VCaP (cell line): Measurements from ENCODE around the gene C10orf90.
"Not testable (repeated sequence)": the region's sequence is repeated elsewhere in the genome, so short reads cannot be mapped to it uniquely, and the experiment has no call there.

Source experiments
- H3K27ac ChIP-seq: fragments of 450-650 bp; 2 replicates; pipeline ENCODE4 v1.5.1; 2017
- TF ChIP-seq, protein P1 (sequence below): fragments of 450-650 bp; conservative IDR thresholded peaks from 2 replicates; pipeline ENCODE4 v1.5.1; 2017; ENCODE audit warnings: mild to moderate bottlenecking, moderate library complexity

The C10orf90 gene

DNA sequence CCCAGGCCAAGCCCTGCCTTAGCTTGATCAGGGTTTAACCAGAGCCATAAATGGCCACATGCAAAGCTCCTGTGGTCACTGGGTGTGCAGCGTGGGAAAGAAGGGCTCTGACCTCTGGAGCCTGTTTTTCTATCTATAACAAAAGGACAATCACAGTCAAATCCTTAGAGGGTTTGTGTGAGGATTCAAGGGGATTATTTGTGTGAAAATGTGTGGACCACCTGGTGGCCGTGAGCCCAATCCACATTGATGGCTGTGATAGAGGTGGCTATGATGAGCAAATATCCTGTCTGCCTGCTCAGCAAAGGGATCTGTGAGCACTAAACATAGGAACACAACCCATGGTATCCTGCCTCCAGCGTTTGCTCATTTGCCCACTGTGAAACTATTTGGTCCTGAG, 107.1 kb downstream of the C10orf90 start:
- H3K27ac ChIP-seq: no peak overlapping the region
- TF ChIP-seq, protein P1, sequence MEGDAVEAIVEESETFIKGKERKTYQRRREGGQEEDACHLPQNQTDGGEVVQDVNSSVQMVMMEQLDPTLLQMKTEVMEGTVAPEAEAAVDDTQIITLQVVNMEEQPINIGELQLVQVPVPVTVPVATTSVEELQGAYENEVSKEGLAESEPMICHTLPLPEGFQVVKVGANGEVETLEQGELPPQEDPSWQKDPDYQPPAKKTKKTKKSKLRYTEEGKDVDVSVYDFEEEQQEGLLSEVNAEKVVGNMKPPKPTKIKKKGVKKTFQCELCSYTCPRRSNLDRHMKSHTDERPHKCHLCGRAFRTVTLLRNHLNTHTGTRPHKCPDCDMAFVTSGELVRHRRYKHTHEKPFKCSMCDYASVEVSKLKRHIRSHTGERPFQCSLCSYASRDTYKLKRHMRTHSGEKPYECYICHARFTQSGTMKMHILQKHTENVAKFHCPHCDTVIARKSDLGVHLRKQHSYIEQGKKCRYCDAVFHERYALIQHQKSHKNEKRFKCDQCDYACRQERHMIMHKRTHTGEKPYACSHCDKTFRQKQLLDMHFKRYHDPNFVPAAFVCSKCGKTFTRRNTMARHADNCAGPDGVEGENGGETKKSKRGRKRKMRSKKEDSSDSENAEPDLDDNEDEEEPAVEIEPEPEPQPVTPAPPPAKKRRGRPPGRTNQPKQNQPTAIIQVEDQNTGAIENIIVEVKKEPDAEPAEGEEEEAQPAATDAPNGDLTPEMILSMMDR: no peak

DNA sequence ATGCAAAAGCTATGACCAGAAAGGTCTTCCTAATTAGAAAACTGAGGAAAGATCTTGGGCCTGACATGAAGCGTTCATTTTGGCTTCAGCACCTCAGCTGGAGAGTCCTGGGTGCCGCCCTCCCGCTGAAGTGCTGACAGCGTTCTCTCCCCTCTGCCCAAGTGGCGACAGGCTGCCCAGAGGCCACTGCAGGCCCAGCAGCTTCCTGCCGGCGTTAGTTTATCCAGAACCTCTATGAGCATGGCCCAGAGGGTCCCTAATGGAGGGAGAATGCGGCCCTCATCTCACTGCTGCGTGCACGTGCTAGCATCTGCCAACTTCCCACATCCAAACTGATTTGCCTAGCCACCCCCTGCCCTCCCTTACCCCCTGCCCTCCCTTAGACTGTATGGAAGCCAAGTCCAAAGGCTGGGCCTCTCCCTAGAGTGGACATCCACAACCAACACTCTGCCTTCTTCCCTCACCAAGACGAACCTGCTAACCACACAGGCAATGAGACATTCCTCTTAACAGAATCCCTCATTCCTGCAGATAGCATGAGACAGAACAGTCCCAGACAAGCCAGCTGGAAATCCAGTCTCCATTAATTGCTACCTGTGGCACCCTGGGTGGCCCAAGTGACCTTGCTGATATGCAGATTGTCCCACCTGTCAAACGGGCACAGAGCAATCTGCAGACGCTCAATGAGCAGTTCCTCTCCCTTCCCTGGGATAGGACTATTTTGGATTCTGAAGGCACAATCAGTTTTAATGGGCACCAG, 108.4 kb downstream of the C10orf90 start:
- H3K27ac ChIP-seq: peak overlapping the region; percentile 88; the same call in 1 of the 2 replicates
- TF ChIP-seq, protein P1: no peak

DNA sequence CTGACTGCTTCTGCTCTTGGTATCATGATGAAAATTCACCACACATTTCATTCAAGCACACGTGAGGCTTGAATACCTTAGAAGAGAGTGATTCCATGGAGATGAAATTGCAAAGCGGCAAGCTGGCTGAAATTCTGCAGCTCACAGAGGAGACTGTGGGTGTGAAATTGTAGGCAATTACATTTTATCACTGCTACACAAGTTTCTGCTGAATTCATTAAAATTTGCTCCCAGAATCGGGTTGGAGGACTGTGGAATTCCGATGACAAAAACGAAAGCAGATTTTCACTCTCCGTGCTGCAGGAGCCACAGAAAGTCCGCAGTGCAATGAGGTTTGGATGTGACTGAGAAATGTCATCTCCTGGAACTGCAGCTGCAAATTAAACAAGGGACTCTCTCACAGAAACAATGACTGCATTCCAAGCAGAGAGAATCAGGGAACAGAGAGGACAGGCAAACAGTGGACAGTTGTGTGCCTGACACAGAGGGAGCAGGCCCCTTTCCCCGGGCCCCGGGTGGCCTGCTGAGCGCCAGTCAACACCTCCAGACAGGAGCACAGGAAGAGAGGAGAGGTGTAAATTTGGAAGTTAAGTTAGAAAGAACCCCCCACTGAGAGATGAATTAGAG, 109.1 kb downstream of the C10orf90 start:
- peak overlapping the region; percentile 88 for H3K27ac ChIP-seq
- TF ChIP-seq, protein P1: no peak

GRCh38 chr10:126558881-126559280, 111.6 kb downstream of the C10orf90 start:
- H3K27ac ChIP-seq: peak overlapping the region; percentile 88
- TF ChIP-seq, protein P1: no peak

- TF ChIP-seq, protein P1: no peak
- H3K27ac ChIP-seq: no peak overlapping the region
Measured at GRCh38 chr10:126551202-126551601, 119.3 kb downstream of the C10orf90 start.

- H3K27ac ChIP-seq: not testable (repeated sequence)
Measured at GRCh38 chr10:126550586-126550985, 119.9 kb downstream of the C10orf90 start.

DNA sequence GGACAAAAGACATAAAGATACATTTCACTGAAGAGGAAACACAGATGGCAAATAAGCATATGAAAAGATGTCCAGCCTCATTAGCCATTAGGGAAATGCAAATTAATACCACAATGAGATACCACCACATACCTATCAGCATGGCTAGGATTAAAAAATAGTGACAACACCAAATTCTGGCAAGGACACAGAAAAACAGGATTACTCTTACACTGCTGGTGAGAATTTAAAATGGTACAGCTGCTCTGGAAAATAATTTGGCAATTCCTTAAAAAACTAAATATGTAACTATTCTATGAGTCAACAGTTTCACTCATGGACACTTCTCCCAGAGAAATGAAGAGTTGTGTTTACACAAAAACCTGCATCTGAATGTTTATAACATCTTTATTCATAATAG, 121.1 kb downstream of the C10orf90 start:
- TF ChIP-seq, protein P1: no peak
- H3K27ac ChIP-seq: no peak overlapping the region

- TF ChIP-seq, protein P1: no peak
- no peak overlapping the region for H3K27ac ChIP-seq
Measured at GRCh38 chr10:126544565-126544964, 125.9 kb downstream of the C10orf90 start.
